Breast epithelium (tissue), 4 donors: Measurements from ENCODE around the gene GPR37L1. TPM values are rescaled to one million over a fixed set of nuclear protein-coding genes. Genes with fewer than 3 reads are reported as not detected.

Experiments
- DNase-seq, 2 donors: peaks; one replicate each; pipeline ENCODE4 v3.0.0-alpha.2; 2019; ENCODE audit warnings: low spot score in 2 of 2
- H3K27ac ChIP-seq, 2 donors: fragments of 200-600 bp; sonication (generic) in 1 of 2; one replicate each; pipeline ENCODE4 v1.5.1; 2016 to 2019; ENCODE audit warnings: mild to moderate bottlenecking in 1 of 2
- H3K27me3 ChIP-seq, 2 donors: fragments of 200-600 bp; sonication (generic) in 1 of 2; one replicate each; pipeline versions ENCODE4 v1.5.1 to v1.6.0; 2017 to 2019; ENCODE audit warnings: control low read depth in 1 of 2, mild to moderate bottlenecking in 1 of 2
- H3K36me3 ChIP-seq: fragments of 200-600 bp; one replicate; pipeline ENCODE4 v1.5.1; 2019
- H3K4me1 ChIP-seq, 2 donors: fragments of 200-600 bp; sonication (generic); one replicate each; pipeline ENCODE4 v1.5.1; 2016 to 2019; ENCODE audit warnings: control low read depth in 1 of 2
- H3K4me3 ChIP-seq, 3 donors: fragments of 200-600 bp; sonication (generic); 1 replicate in 2 of 3; 2 replicates in 1 of 3; pipeline ENCODE4 v1.5.1; 2016 to 2019; ENCODE audit warnings: mild to moderate bottlenecking in 3 of 3, moderate library complexity in 2 of 3
- H3K9me3 ChIP-seq, 2 donors: fragments of 200-600 bp; sonication (generic) in 1 of 2; one replicate each; pipeline ENCODE4 v1.5.1; 2016 to 2019; ENCODE audit warnings: control low read depth in 1 of 2
- POLR2A ChIP-seq: fragments of 450-650 bp; IDR thresholded peaks from one replicate; pipeline ENCODE4 v1.6.1; 2016; ENCODE audit warnings: antibody characterized with exemption, mild to moderate bottlenecking, moderate library complexity
- POLR2AphosphoS5 ChIP-seq, 3 donors: sonication (generic); formaldehyde crosslinking; IDR thresholded peaks; one replicate each; pipeline ENCODE4 v1.6.1; 2017; ENCODE audit warnings: antibody characterized with exemption in 3 of 3
- intact Hi-C: fragments of 100-400 bp; cut with DNase I; formaldehyde crosslinking; loops from one replicate; pipeline ENCODE4 v1.15.1; 2023; ENCODE audit warnings: low total_unique reads
- total RNA-seq, 3 donors: library from RNA; depleted of rRNA; stranded (reverse); fragments of >200 nt; gene quantifications; one replicate each; pipeline ENCODE4 v1.1.0, GENCODE V29; 2016
- TF ChIP-seq, protein P1 (sequence below), 3 donors: fragments of 450-650 bp; IDR thresholded peaks; one replicate each; pipeline ENCODE4 v1.5.1; 2016 to 2017; ENCODE audit warnings: antibody characterized with exemption in 3 of 3, mild to moderate bottlenecking in 3 of 3, moderate library complexity in 3 of 3

The GPR37L1 gene
- total RNA-seq, 3 donors from 2014 or later = not detected

- Histone ChIP-seq H3K4me3 (no peak overlapping the region), H3K27ac (peak overlapping the region; percentile 96 to 98), H3K4me1 (peaks cover 14 to 50% of the 10 kb centered on the region in 2 donors), H3K27me3 (no peaks in the 10 kb centered on the region), H3K9me3 (no peaks in the 10 kb centered on the region), H3K36me3 (no peaks in the 10 kb centered on the region)
- intact Hi-C loops = no loop called here
- TF ChIP-seq, protein P1, sequence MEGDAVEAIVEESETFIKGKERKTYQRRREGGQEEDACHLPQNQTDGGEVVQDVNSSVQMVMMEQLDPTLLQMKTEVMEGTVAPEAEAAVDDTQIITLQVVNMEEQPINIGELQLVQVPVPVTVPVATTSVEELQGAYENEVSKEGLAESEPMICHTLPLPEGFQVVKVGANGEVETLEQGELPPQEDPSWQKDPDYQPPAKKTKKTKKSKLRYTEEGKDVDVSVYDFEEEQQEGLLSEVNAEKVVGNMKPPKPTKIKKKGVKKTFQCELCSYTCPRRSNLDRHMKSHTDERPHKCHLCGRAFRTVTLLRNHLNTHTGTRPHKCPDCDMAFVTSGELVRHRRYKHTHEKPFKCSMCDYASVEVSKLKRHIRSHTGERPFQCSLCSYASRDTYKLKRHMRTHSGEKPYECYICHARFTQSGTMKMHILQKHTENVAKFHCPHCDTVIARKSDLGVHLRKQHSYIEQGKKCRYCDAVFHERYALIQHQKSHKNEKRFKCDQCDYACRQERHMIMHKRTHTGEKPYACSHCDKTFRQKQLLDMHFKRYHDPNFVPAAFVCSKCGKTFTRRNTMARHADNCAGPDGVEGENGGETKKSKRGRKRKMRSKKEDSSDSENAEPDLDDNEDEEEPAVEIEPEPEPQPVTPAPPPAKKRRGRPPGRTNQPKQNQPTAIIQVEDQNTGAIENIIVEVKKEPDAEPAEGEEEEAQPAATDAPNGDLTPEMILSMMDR (IDR thresholded peaks at IDR 0.05) = no peak
- TF ChIP-seq POLR2AphosphoS5 (IDR thresholded peaks at IDR 0.05) (no peak), POLR2A (no peak)
- no peak for DNase-seq
Measured at GRCh38 chr1:202130816-202131522, 8.3 kb downstream of the GPR37L1 start.

DNA sequence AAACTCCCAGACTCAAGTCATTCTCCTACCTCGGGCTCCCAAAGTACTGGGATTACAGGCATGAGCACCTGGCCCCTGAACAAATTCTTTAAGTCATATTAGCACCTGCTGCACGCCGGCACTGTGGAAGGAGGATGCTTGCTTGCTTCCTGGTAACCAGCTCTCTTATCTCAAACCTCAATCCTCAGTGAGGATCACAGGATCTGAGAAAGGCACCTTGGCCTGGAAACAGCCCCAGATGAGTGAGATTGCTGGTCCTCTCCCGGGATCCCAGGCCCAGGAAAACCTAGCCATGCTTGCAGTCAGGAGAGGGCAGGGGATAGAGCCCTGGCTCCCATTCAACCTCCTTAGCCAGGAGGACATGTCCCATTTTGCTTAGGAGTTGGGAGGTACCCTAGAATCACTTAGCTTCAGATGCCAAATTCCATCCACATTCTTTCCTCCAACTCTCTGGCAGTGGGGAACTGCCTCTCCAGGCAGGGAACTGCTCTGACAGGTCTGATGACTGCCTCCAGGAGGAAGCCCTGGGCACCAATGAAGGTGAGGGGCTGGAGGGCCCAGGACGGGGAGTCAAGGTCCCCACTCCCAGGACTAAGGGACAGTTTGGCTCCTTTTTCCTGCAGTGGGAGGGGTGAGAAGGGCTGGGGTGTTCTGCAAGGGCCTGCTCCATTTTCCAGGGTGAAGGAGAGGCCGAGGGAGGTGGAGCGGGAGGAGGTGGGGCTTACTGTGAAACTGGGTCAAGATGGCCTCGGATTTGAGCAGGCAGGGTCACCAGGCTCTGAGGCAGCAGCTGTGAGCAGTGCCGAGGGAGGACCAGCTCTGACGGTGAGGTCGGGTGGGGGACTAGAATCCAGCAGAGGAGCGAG, 9.5 kb downstream of the GPR37L1 start:
- intact Hi-C loops = no loop called here
- H3K36me3 ChIP-seq = no peaks in the 10 kb centered on the region
- H3K4me1 ChIP-seq = peaks cover 14 to 50% of the 10 kb centered on the region in 2 donors
- H3K27ac ChIP-seq = peak overlapping the region; percentile 96 to 98
- no peaks in the 10 kb centered on the region for H3K9me3 ChIP-seq
- TF ChIP-seq POLR2AphosphoS5 (IDR thresholded peaks at IDR 0.05) = peak; percentile 41 to 55 (median 54)
- TF ChIP-seq POLR2A = no peak
- H3K27me3 ChIP-seq = no peaks in the 10 kb centered on the region
- peak; percentile 74 to 83 for DNase-seq
- H3K4me3 ChIP-seq = peak overlapping the region in 2 of 3 donors; percentile 24 to 30

GRCh38 chr1:202133001-202133400, 10.3 kb downstream of the GPR37L1 start:
- intact Hi-C loops = no loop called here
- TF ChIP-seq, protein P1 (IDR thresholded peaks at IDR 0.05) = peak in 1 of 3 donors; percentile 15
- TF ChIP-seq POLR2AphosphoS5 (IDR thresholded peaks at IDR 0.05) = peak in 1 of 3 donors; percentile 16
- no peak for TF ChIP-seq POLR2A

GRCh38 chr1:202133496-202133895, 10.8 kb downstream of the GPR37L1 start:
- no peak for DNase-seq
- intact Hi-C loops = no loop called here
- H3K36me3 ChIP-seq = no peaks in the 10 kb centered on the region
- no peaks in the 10 kb centered on the region for H3K9me3 ChIP-seq
- peak overlapping the region; percentile 96 to 98 for H3K27ac ChIP-seq
- H3K4me3 ChIP-seq = no peak overlapping the region
- TF ChIP-seq, protein P1 (IDR thresholded peaks at IDR 0.05) = no peak
- TF ChIP-seq POLR2AphosphoS5 (IDR thresholded peaks at IDR 0.05) (no peak), POLR2A (no peak)
- no peaks in the 10 kb centered on the region for H3K27me3 ChIP-seq
- H3K4me1 ChIP-seq = peaks cover 14 to 50% of the 10 kb centered on the region in 2 donors

More at GRCh38 chr1:202133001-202133400, 10.3 kb downstream of the GPR37L1 start:
- DNase-seq = peak in 1 of 2 donors; percentile 65
- Histone ChIP-seq H3K4me3 (peak overlapping the region in 2 of 3 donors; percentile 24 to 30), H3K27ac (peak overlapping the region; percentile 96 to 98), H3K4me1 (peaks cover 14 to 50% of the 10 kb centered on the region in 2 donors), H3K36me3 (no peaks in the 10 kb centered on the region), H3K27me3 (no peaks in the 10 kb centered on the region), H3K9me3 (no peaks in the 10 kb centered on the region)

DNA sequence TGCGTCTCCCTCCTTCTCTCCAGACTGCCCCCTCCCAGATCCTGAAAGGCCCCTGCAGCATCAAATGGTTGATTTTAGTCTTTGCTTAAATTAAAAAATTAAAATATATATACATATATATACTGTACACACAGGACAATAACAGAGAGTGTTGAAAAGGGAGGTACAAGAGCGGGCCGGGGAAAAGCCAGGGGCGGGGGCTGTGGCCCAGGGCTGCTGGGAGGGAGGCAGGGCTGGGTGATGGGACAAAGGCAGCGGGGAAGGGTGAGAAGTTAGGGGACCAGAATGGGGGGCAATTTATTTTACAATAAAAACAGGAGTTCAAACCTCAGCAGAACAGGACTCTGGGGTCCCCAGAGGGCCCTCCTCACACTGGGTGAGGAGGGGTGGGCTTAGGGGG, 11.3 kb downstream of the GPR37L1 start:
- Histone ChIP-seq H3K27ac (peak overlapping the region; percentile 96 to 98), H3K27me3 (no peaks in the 10 kb centered on the region), H3K36me3 (no peaks in the 10 kb centered on the region), H3K4me1 (peaks cover 14 to 50% of the 10 kb centered on the region in 2 donors), H3K9me3 (no peaks in the 10 kb centered on the region), H3K4me3 (no peak overlapping the region)
- no peak for TF ChIP-seq POLR2A
- no peak for TF ChIP-seq POLR2AphosphoS5 (IDR thresholded peaks at IDR 0.05)
- TF ChIP-seq, protein P1 (IDR thresholded peaks at IDR 0.05) = no peak
- no peak for DNase-seq
- intact Hi-C loops = no loop called here
